Panc1 (cell line): ENCODE data around the gene GFOD2. TPM values are rescaled to one million over a fixed set of nuclear protein-coding genes. Genes with fewer than 3 reads are reported as not detected.

Source experiments
- ATAC-seq: fragments of 200-7000 bp; cut with Tn5 transposase; 2 replicates; pipeline ENCODE4 v1.9.1; 2020; ENCODE audit warnings: mild to moderate bottlenecking, moderate library complexity
- BruUV-seq: library from RNA; stranded (reverse); fragments of 400-500 nt; replicated peaks from 2 replicates; lab custom pipeline; 2021; lab: Mats Ljungman, UMichigan
- CTCF ChIA-PET: fragments of 300-600 bp; sonication (Branson Sonifier 250); formaldehyde crosslinking; loops from one replicate; lab custom pipeline; 2022; ENCODE audit warnings: antibody characterized with exemption; lab: Charles Lee
- POLR2A ChIA-PET: fragments of 300-600 bp; sonication (Branson Sonifier 250); formaldehyde crosslinking; loops from one replicate; lab custom pipeline; 2022; ENCODE audit warnings: antibody characterized with exemption; lab: Charles Lee
- DNase-seq: peaks from one replicate; pipeline ENCODE4 v3.0.0-alpha.2; 2010; ENCODE audit warnings: low read depth, low spot score
- H3K27ac ChIP-seq: 2 replicates; pipeline ENCODE4 v1.5.1; 2011; ENCODE audit warnings: mild to moderate bottlenecking, low read length, inconsistent platforms
- H3K27me3 ChIP-seq: fragments of 200-500 bp; sonication (Bioruptor generic); 2 replicates; pipeline ENCODE4 v1.6.0; 2014; ENCODE audit warnings: low read length, inconsistent platforms; ENCODE audit not compliant: control insufficient read depth, insufficient read depth
- H3K36me3 ChIP-seq: fragments of 200-500 bp; sonication (Bioruptor generic); 2 replicates; pipeline ENCODE4 v1.5.1; 2014; ENCODE audit warnings: inconsistent platforms, mild to moderate bottlenecking, low read length, moderate library complexity; ENCODE audit not compliant: control insufficient read depth, insufficient read depth
- H3K4me1 ChIP-seq: 2 replicates; pipeline ENCODE4 v1.5.1; 2011; ENCODE audit warnings: inconsistent platforms, mild to moderate bottlenecking, low read length, moderate library complexity; ENCODE audit not compliant: control insufficient read depth, insufficient read depth
- H3K4me3 ChIP-seq, 2 experiments: 2 replicates each; pipeline ENCODE4 v1.5.1; 2011 to 2012; ENCODE audit warnings: low read depth in 2 of 2, low read length in 2 of 2, mild to moderate bottlenecking in 2 of 2, inconsistent platforms in 1 of 2, moderate library complexity in 1 of 2
- H3K9me3 ChIP-seq: fragments of 200-500 bp; sonication (Bioruptor generic); 2 replicates; pipeline ENCODE4 v1.5.1; 2014; ENCODE audit warnings: low read depth, mild to moderate bottlenecking, inconsistent platforms, low read length, moderate library complexity; ENCODE audit not compliant: control insufficient read depth, insufficient read depth
- POLR2AphosphoS5 ChIP-seq: IDR thresholded peaks from 2 replicates; pipeline ENCODE4 v1.6.1; 2012; ENCODE audit warnings: mild to moderate bottlenecking, low read depth, low read length, moderate library complexity
- SIN3A ChIP-seq: IDR thresholded peaks from 2 replicates; pipeline ENCODE4 v1.6.1; 2012; ENCODE audit warnings: low read depth, mild to moderate bottlenecking, low read length, moderate library complexity, borderline replicate concordance; ENCODE audit not compliant: insufficient read depth
- TCF7L2 ChIP-seq: IDR thresholded peaks from 2 replicates; pipeline ENCODE4 v1.6.1; 2011; ENCODE audit warnings: mild to moderate bottlenecking, low read depth, low read length, inconsistent platforms
- in situ Hi-C: cut with HindIII; loops from 2 replicates; pipeline ENCODE4 v1.10.0; 2016; ENCODE audit warnings: low sequenced_read_pairs, low pct_unique_long_range_greater_than_20kb
- intact Hi-C: fragments of 100-400 bp; cut with micrococcal nuclease; formaldehyde crosslinking; loops from one replicate; pipeline ENCODE4 v1.10.0; 2022; ENCODE audit not compliant: unreplicated experiment
- total RNA-seq: library from RNA; stranded (reverse); gene quantifications from one replicate; pipeline ENCODE4 v1.2.1, GENCODE V29; 2021; ENCODE audit not compliant: unreplicated experiment
- TF ChIP-seq, protein P1 (sequence below): fragments of 450-650 bp; IDR thresholded peaks from 2 replicates; pipeline ENCODE4 v1.5.1; 2017; ENCODE audit warnings: mild to moderate bottlenecking
- TF ChIP-seq, protein P2 (sequence below), 2 experiments: IDR thresholded peaks; 2 replicates each; pipeline ENCODE4 v1.6.1; 2011 to 2012; ENCODE audit warnings: low read depth in 2 of 2, control low read depth in 1 of 2, low read length in 1 of 2, mild to moderate bottlenecking in 1 of 2, moderate library complexity in 1 of 2; ENCODE audit not compliant: insufficient read depth in 1 of 2

Gene GFOD2
- total RNA-seq, 1 experiment from 2014 or later, result 15.1 TPM

DNA sequence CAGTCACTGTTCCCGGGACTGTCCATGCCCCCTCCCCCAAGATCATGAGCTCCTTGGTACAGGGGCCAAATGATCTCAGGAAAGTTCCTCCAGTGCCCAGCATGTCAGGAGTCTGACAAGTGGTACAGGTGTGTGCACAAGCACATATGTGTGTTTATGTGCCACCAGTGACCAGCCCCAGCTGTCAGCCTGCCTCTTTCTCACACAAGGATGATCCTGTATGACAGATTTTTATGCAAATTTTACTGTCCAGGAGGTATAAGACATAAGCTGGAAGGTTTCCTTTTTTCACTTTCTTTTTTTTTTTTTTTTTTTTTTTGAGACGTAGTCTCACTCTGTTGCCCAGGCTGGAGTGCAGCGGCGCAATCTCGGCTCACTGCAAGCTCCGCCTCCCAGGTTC, 31.4 kb upstream of the GFOD2 start:
- Histone ChIP-seq H3K4me3 (no peak overlapping the region), H3K27me3 (no peaks in the 10 kb centered on the region), H3K9me3 (no peaks in the 10 kb centered on the region), H3K4me1 (no peaks in the 10 kb centered on the region), H3K36me3 (no peaks in the 10 kb centered on the region), H3K27ac (no peak overlapping the region)
- no peak for TF ChIP-seq TCF7L2
- TF ChIP-seq, protein P1, sequence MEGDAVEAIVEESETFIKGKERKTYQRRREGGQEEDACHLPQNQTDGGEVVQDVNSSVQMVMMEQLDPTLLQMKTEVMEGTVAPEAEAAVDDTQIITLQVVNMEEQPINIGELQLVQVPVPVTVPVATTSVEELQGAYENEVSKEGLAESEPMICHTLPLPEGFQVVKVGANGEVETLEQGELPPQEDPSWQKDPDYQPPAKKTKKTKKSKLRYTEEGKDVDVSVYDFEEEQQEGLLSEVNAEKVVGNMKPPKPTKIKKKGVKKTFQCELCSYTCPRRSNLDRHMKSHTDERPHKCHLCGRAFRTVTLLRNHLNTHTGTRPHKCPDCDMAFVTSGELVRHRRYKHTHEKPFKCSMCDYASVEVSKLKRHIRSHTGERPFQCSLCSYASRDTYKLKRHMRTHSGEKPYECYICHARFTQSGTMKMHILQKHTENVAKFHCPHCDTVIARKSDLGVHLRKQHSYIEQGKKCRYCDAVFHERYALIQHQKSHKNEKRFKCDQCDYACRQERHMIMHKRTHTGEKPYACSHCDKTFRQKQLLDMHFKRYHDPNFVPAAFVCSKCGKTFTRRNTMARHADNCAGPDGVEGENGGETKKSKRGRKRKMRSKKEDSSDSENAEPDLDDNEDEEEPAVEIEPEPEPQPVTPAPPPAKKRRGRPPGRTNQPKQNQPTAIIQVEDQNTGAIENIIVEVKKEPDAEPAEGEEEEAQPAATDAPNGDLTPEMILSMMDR, result no peak
- TF ChIP-seq, protein P2, sequence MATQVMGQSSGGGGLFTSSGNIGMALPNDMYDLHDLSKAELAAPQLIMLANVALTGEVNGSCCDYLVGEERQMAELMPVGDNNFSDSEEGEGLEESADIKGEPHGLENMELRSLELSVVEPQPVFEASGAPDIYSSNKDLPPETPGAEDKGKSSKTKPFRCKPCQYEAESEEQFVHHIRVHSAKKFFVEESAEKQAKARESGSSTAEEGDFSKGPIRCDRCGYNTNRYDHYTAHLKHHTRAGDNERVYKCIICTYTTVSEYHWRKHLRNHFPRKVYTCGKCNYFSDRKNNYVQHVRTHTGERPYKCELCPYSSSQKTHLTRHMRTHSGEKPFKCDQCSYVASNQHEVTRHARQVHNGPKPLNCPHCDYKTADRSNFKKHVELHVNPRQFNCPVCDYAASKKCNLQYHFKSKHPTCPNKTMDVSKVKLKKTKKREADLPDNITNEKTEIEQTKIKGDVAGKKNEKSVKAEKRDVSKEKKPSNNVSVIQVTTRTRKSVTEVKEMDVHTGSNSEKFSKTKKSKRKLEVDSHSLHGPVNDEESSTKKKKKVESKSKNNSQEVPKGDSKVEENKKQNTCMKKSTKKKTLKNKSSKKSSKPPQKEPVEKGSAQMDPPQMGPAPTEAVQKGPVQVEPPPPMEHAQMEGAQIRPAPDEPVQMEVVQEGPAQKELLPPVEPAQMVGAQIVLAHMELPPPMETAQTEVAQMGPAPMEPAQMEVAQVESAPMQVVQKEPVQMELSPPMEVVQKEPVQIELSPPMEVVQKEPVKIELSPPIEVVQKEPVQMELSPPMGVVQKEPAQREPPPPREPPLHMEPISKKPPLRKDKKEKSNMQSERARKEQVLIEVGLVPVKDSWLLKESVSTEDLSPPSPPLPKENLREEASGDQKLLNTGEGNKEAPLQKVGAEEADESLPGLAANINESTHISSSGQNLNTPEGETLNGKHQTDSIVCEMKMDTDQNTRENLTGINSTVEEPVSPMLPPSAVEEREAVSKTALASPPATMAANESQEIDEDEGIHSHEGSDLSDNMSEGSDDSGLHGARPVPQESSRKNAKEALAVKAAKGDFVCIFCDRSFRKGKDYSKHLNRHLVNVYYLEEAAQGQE (IDR thresholded peaks at IDR 0.05; ENCODE audit: insufficient read depth in 1 of 2, low read depth in 2 of 2, low read length in 1 of 2), result no peak
- TF ChIP-seq POLR2AphosphoS5, result no peak
- TF ChIP-seq SIN3A, result no peak
- ChIA-PET POLR2A (no interaction called here), CTCF (no interaction called here)
- ATAC-seq (no peak), DNase-seq (no peak)
- intact Hi-C loops, result no loop called here
- no TSS peak for BruUV-seq
- in situ Hi-C loops, result no loop called here

GRCh38 chr16:67749436-67750078, 30.4 kb upstream of the GFOD2 start:
- Histone ChIP-seq H3K27ac (no peak overlapping the region), H3K4me1 (no peaks in the 10 kb centered on the region), H3K27me3 (no peaks in the 10 kb centered on the region), H3K36me3 (no peaks in the 10 kb centered on the region), H3K4me3 (no peak overlapping the region), H3K9me3 (no peaks in the 10 kb centered on the region)
- ChIA-PET CTCF (no interaction called here), POLR2A (no interaction called here)
- TF ChIP-seq, protein P2 (IDR thresholded peaks at IDR 0.05; ENCODE audit: insufficient read depth in 1 of 2, low read depth in 2 of 2, low read length in 1 of 2), result no peak
- TF ChIP-seq POLR2AphosphoS5 (no peak), SIN3A (no peak), TCF7L2 (no peak)
- TF ChIP-seq, protein P1, result no peak
- intact Hi-C loops (no loop called here), in situ Hi-C loops (no loop called here)
- no TSS peak for BruUV-seq
- DNase-seq, result no peak
- no peak for ATAC-seq
